DND-41 (cell line): Measurements from ENCODE around the gene BFSP1.

Source experiments
- ATAC-seq: fragments of 200-7000 bp; cut with Tn5 transposase; 3 replicates; pipeline ENCODE4 v1.9.1; 2021; ENCODE audit warnings: low read depth; ENCODE audit not compliant: insufficient read depth
- DNase-seq: peaks from one replicate; pipeline ENCODE4 v3.0.0-alpha.2; 2020
- H2AFZ ChIP-seq: 2 replicates; pipeline ENCODE4 v1.6.0; 2012; ENCODE audit warnings: low read depth, low read length
- H3K27ac ChIP-seq: 2 replicates; pipeline ENCODE4 v1.5.1; 2012; ENCODE audit warnings: low read length, inconsistent platforms
- H3K27me3 ChIP-seq: fragments of 200-600 bp; sonication (generic); 2 replicates; pipeline ENCODE4 v1.6.0; 2012; ENCODE audit warnings: low read length, mild to moderate bottlenecking, inconsistent platforms; ENCODE audit not compliant: insufficient read depth, poor library complexity
- H3K36me3 ChIP-seq: 2 replicates; pipeline ENCODE4 v1.5.1; 2012; ENCODE audit warnings: low read length, inconsistent platforms; ENCODE audit not compliant: insufficient read depth
- H3K4me1 ChIP-seq: 2 replicates; pipeline ENCODE4 v1.5.1; 2012; ENCODE audit warnings: mild to moderate bottlenecking, low read length; ENCODE audit not compliant: insufficient read depth
- H3K4me2 ChIP-seq: 2 replicates; pipeline ENCODE4 v1.6.0; 2012; ENCODE audit warnings: mild to moderate bottlenecking, moderate library complexity, low read length, inconsistent platforms; ENCODE audit not compliant: insufficient read depth
- H3K4me3 ChIP-seq, 2 experiments: fragments of 200-600 bp in 1 of 2; shearing (Covaris generic) in 1 of 2; 2 replicates each; pipeline ENCODE4 v1.5.1; 2012 to 2016; ENCODE audit warnings: inconsistent platforms in 2 of 2, low read length in 2 of 2, mild to moderate bottlenecking in 2 of 2, low read depth in 1 of 2, moderate library complexity in 1 of 2
- H3K79me2 ChIP-seq: 2 replicates; pipeline ENCODE4 v1.6.0; 2012; ENCODE audit warnings: low read length, inconsistent platforms; ENCODE audit not compliant: insufficient read depth
- H3K9ac ChIP-seq: 2 replicates; pipeline ENCODE4 v1.6.0; 2012; ENCODE audit warnings: low read depth, mild to moderate bottlenecking, inconsistent platforms, low read length, moderate library complexity
- H3K9me3 ChIP-seq: 2 replicates; pipeline ENCODE4 v1.5.1; 2012; ENCODE audit warnings: low read length, moderate library complexity, mild to moderate bottlenecking, inconsistent platforms; ENCODE audit not compliant: insufficient read depth, severe bottlenecking
- H4K20me1 ChIP-seq: 2 replicates; pipeline ENCODE4 v1.6.0; 2012; ENCODE audit warnings: low read length; ENCODE audit not compliant: insufficient read depth
- CTCF ChIP-seq: IDR thresholded peaks from 2 replicates; pipeline ENCODE4 v1.5.1; 2012; ENCODE audit warnings: borderline replicate concordance, low read length, moderate library complexity, mild to moderate bottlenecking; ENCODE audit not compliant: poor library complexity, severe bottlenecking; ENCODE audit errors: extremely low read depth
- EZH2 ChIP-seq: IDR thresholded peaks from 3 replicates; pipeline ENCODE4 v1.6.1; 2012; ENCODE audit warnings: borderline replicate concordance, low read depth, mild to moderate bottlenecking, moderate library complexity, low read length, inconsistent platforms; ENCODE audit not compliant: severe bottlenecking

The BFSP1 gene

GRCh38 chr20:17482536-17482935 is 48.6 kb downstream of the BFSP1 start:
- no peak overlapping the region for H3K4me3 ChIP-seq
- H3K36me3 ChIP-seq, result no peaks in the 10 kb centered on the region
- no peaks in the 10 kb centered on the region for H3K9me3 ChIP-seq
- no peak for DNase-seq
- TF ChIP-seq CTCF, result no peak
- no peak for TF ChIP-seq EZH2
- H3K9ac ChIP-seq, result no peak overlapping the region
- H3K79me2 ChIP-seq, result no peaks in the 10 kb centered on the region
- no peaks in the 10 kb centered on the region for H4K20me1 ChIP-seq
- no peak overlapping the region for H2AFZ ChIP-seq
- peaks cover 3% of the 10 kb centered on the region for H3K27me3 ChIP-seq
- H3K27ac ChIP-seq, result no peak overlapping the region
- no peaks in the 10 kb centered on the region for H3K4me1 ChIP-seq
- no peak for ATAC-seq
- H3K4me2 ChIP-seq, result no peak overlapping the region

- no peaks in the 10 kb centered on the region for H3K79me2 ChIP-seq
- H3K27ac ChIP-seq, result no peak overlapping the region
- H3K9ac ChIP-seq, result no peak overlapping the region
- ATAC-seq, result no peak
- H2AFZ ChIP-seq, result no peak overlapping the region
- no peaks in the 10 kb centered on the region for H3K4me1 ChIP-seq
- no peaks in the 10 kb centered on the region for H4K20me1 ChIP-seq
- TF ChIP-seq CTCF, result no peak
- TF ChIP-seq EZH2, result no peak
- no peak overlapping the region for H3K4me2 ChIP-seq
- no peaks in the 10 kb centered on the region for H3K9me3 ChIP-seq
- peaks cover 3% of the 10 kb centered on the region for H3K27me3 ChIP-seq
- no peaks in the 10 kb centered on the region for H3K36me3 ChIP-seq
- DNase-seq, result no peak
- H3K4me3 ChIP-seq, result no peak overlapping the region
Observed at GRCh38 chr20:17481661-17482060, 49.5 kb downstream of the BFSP1 start.

- Histone ChIP-seq H2AFZ (no peak overlapping the region), H3K4me1 (no peaks in the 10 kb centered on the region), H3K9ac (no peak overlapping the region), H3K4me3 (no peak overlapping the region), H4K20me1 (no peaks in the 10 kb centered on the region), H3K36me3 (no peaks in the 10 kb centered on the region), H3K79me2 (no peaks in the 10 kb centered on the region), H3K4me2 (no peak overlapping the region), H3K27ac (no peak overlapping the region), H3K27me3 (peaks cover 3% of the 10 kb centered on the region), H3K9me3 (no peaks in the 10 kb centered on the region)
- ATAC-seq, result no peak
- no peak for DNase-seq
- TF ChIP-seq EZH2 (no peak), CTCF (no peak)
Observed at GRCh38 chr20:17480696-17481095, 50.5 kb downstream of the BFSP1 start.
